CD14-positive monocyte (primary cell): ENCODE measurements around the gene NKD2. TPM values are rescaled to one million over a fixed set of nuclear protein-coding genes. Genes with fewer than 3 reads are reported as not detected.
A peak's percentile ranks its signal among the peaks of the same experiment; 100 is the strongest.

Experiments used
- DNase-seq, 3 donors: peaks; one replicate each; pipeline ENCODE4 v3.0.0-alpha.2; 2011 to 2022
- H2AFZ ChIP-seq: 2 replicates; pipeline ENCODE4 v1.6.0; 2012; ENCODE audit warnings: mild to moderate bottlenecking, low read depth, low read length, inconsistent platforms; ENCODE audit not compliant: insufficient read depth, poor library complexity, severe bottlenecking
- H3K27ac ChIP-seq, 2 donors: 1 replicate in 1 of 2; 2 replicates in 1 of 2; pipeline ENCODE4 v1.5.1; 2012 to 2013; ENCODE audit warnings: low read length in 2 of 2, control low read depth in 1 of 2, inconsistent platforms in 1 of 2, low read depth in 1 of 2, mild to moderate bottlenecking in 1 of 2
- H3K27me3 ChIP-seq, 2 donors: one replicate each; pipeline versions ENCODE4 v1.6.0 to v1.6.1; 2011 to 2013; ENCODE audit warnings: low read length in 2 of 2; ENCODE audit not compliant: control insufficient read depth in 2 of 2, insufficient read depth in 2 of 2
- H3K36me3 ChIP-seq, 2 donors: replicated peaks in 1 of 2; 1 replicate in 1 of 2; 2 replicates in 1 of 2; pipeline versions ENCODE4 v1.5.1 to v1.6.1; 2012 to 2013; ENCODE audit warnings: low read length in 2 of 2, control low read depth in 1 of 2, inconsistent platforms in 1 of 2, mild to moderate bottlenecking in 1 of 2; ENCODE audit not compliant: insufficient read depth in 2 of 2, control insufficient read depth in 1 of 2
- H3K4me1 ChIP-seq, 2 donors: 1 replicate in 1 of 2; 2 replicates in 1 of 2; pipeline versions ENCODE4 v1.5.1 to v1.6.1; 2012 to 2013; ENCODE audit warnings: low read length in 2 of 2, control low read depth in 1 of 2, inconsistent platforms in 1 of 2, mild to moderate bottlenecking in 1 of 2, moderate library complexity in 1 of 2; ENCODE audit not compliant: insufficient read depth in 2 of 2, control insufficient read depth in 1 of 2
- H3K4me2 ChIP-seq: replicated peaks from 2 replicates; pipeline ENCODE3; 2012; ENCODE audit warnings: low read length, moderate library complexity, mild to moderate bottlenecking; ENCODE audit not compliant: poor library complexity, severe bottlenecking; ENCODE audit errors: extremely low read depth
- H3K4me3 ChIP-seq, 3 experiments: fragments of 200-600 bp in 1 of 3; sonication (generic) in 1 of 3; replicated peaks in 1 of 3; 1 replicate in 2 of 3; 2 replicates in 1 of 3; pipeline ENCODE4 v1.5.1; 2011 to 2013; ENCODE audit warnings: low read length in 3 of 3, mild to moderate bottlenecking in 3 of 3, control low read depth in 2 of 3, low read depth in 2 of 3, inconsistent platforms in 1 of 3, moderate library complexity in 1 of 3
- H3K79me2 ChIP-seq: 2 replicates; pipeline ENCODE4 v1.6.0; 2012; ENCODE audit warnings: mild to moderate bottlenecking, control low read depth, inconsistent platforms, low read length, moderate library complexity; ENCODE audit not compliant: insufficient read depth
- H3K9ac ChIP-seq: 2 replicates; pipeline ENCODE4 v1.6.0; 2017; ENCODE audit warnings: low read length, mild to moderate bottlenecking; ENCODE audit not compliant: insufficient read depth, poor library complexity, severe bottlenecking
- H3K9me3 ChIP-seq, 2 donors: replicated peaks in 1 of 2; 1 replicate in 1 of 2; 2 replicates in 1 of 2; pipeline versions ENCODE4 v1.5.1 to v1.6.1; 2012 to 2013; ENCODE audit warnings: low read length in 2 of 2, control low read depth in 1 of 2; ENCODE audit not compliant: control insufficient read depth in 1 of 2, insufficient read depth in 1 of 2
- H4K20me1 ChIP-seq: 2 replicates; pipeline ENCODE4 v1.6.0; 2012; ENCODE audit warnings: mild to moderate bottlenecking, low read length, control low read depth, moderate library complexity; ENCODE audit not compliant: insufficient read depth
- H3K27ac Mint-ChIP-seq, 7 donors: one replicate each; pipeline ENCODE4 v1.8.0; 2020; ENCODE audit warnings: mild to moderate bottlenecking in 7 of 7, mixed read lengths in 7 of 7, moderate library complexity in 6 of 7, inconsistent platforms in 2 of 7
- H3K27me3 Mint-ChIP-seq, 3 donors: one replicate each; pipeline ENCODE4 v1.8.0; 2021 to 2022; ENCODE audit warnings: low read depth in 3 of 3, mild to moderate bottlenecking in 3 of 3, mixed read lengths in 3 of 3, moderate library complexity in 3 of 3, inconsistent platforms in 1 of 3
- H3K36me3 Mint-ChIP-seq, 2 donors: one replicate each; pipeline ENCODE4 v1.8.0; 2020; ENCODE audit warnings: mixed read lengths in 2 of 2, inconsistent platforms in 1 of 2, mild to moderate bottlenecking in 1 of 2
- H3K4me1 Mint-ChIP-seq: one replicate; pipeline ENCODE4 v1.8.0; 2020; ENCODE audit warnings: mild to moderate bottlenecking, mixed read lengths
- H3K4me3 Mint-ChIP-seq, 2 donors: one replicate each; pipeline ENCODE4 v1.8.0; 2020; ENCODE audit warnings: mild to moderate bottlenecking in 2 of 2, mixed read lengths in 2 of 2, moderate library complexity in 1 of 2
- H3K9me3 Mint-ChIP-seq, 7 donors: one replicate each; pipeline ENCODE4 v1.8.0; 2020 to 2022; ENCODE audit warnings: mixed read lengths in 7 of 7, mild to moderate bottlenecking in 6 of 7, moderate library complexity in 6 of 7, inconsistent platforms in 2 of 7
- CTCF ChIP-seq: fragments of 200-600 bp; IDR thresholded peaks from one replicate; pipeline ENCODE4 v1.8.0; 2022; ENCODE audit warnings: antibody characterized with exemption, mild to moderate bottlenecking
- WGBS: methylation state at CpG from one replicate; pipeline ENCODE4 v1.1.5; 2013; ENCODE audit warnings: missing lambda C conversion rate; ENCODE audit not compliant: insufficient coverage; 5-methylcytosine and 5-hydroxymethylcytosine counted together
- intact Hi-C, 2 donors: fragments of 100-400 bp; cut with micrococcal nuclease; formaldehyde crosslinking; loops; one replicate each; pipeline versions ENCODE4 v1.15.0 to v1.15.1; 2023
- polyA plus RNA-seq, 3 donors: library from polyadenylated mRNA; depleted of rRNA in 1 of 3; unstranded in 2 of 3; stranded (reverse) in 1 of 3; fragments of 300-500 nt in 2 of 3; fragments of >200 nt in 1 of 3; fragmentation: Illumina TruSeq in 2 of 3; gene quantifications; 1 replicate in 2 of 3; 2 replicates in 1 of 3; pipeline ENCODE4 v1.2.3, GENCODE V29; 2012 to 2021

The NKD2 gene
- polyA plus RNA-seq, 3 donors, result not detected

DNA sequence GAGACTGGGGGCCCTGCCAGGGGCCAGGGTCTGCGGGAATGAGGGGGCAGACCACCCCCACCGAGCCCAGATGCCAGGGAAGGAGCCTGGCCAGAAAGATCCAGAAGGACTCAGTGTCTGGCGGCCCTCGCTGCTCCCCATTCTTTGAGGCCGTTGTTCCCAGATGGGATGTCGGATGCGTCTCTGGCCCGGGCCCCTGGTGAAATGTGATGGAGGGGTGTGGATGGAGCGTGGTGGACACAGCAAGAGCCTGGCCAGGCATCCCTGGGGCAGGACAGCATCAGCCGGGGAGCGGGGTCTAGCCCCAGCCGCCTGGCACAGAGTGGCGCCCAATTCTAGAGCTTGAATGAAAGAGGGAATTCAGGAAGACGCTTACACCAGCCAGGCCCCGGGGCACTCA lies 46.2 kb upstream of the NKD2 start:
- H3K36me3 ChIP-seq, result no peaks in the 10 kb centered on the region
- Mint-ChIP-seq H3K4me1 (peaks cover 3% of the 10 kb centered on the region), H3K36me3 (no peaks in the 10 kb centered on the region), H3K27ac (peak overlapping the region in 1 of 7 donors; percentile 12), H3K27me3 (peaks cover 6 to 20% (median 9%) of the 10 kb centered on the region in 3 donors), H3K4me3 (no peak overlapping the region), H3K9me3 (no peaks in the 10 kb centered on the region)
- DNase-seq, result no peak
- WGBS, result 91% methylated on average over 13 of the region's 15 CpGs
- no peaks in the 10 kb centered on the region for H3K9me3 ChIP-seq
- no peak overlapping the region for H3K9ac ChIP-seq
- H3K27ac ChIP-seq, result no peak overlapping the region
- no peak overlapping the region for H3K4me3 ChIP-seq
- no peaks in the 10 kb centered on the region for H3K79me2 ChIP-seq
- no peak overlapping the region for H2AFZ ChIP-seq
- intact Hi-C loops, result no loop called here
- no peaks in the 10 kb centered on the region for H3K4me1 ChIP-seq
- H4K20me1 ChIP-seq, result no peaks in the 10 kb centered on the region
- peaks cover 0 to 2% of the 10 kb centered on the region in 2 donors for H3K27me3 ChIP-seq
- no peak overlapping the region for H3K4me2 ChIP-seq
- no peak for TF ChIP-seq CTCF

DNA sequence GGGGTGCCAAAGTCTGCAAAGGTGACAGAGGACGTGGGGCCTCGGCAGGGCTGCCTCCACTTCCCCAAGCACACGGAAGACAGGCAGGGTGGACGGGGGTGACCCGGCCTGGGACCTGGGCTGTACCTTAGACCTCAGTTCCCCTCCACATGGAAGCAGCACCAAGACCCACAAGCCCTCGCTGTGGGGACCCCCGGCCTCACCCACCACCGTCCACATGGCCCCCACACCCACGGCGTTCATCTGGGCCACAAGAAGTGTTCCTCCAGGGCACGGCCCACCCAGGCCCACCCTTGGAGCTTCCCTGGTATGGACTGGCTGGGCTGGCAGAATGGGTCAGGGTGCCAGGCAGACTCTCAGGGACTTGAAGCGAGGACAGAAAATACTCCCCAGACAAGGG lies 45.8 kb upstream of the NKD2 start:
- peaks cover 6 to 23% (median 13%) of the 10 kb centered on the region in 3 donors for H3K27me3 Mint-ChIP-seq
- no peak for TF ChIP-seq CTCF
- no peaks in the 10 kb centered on the region for H3K79me2 ChIP-seq
- H3K36me3 ChIP-seq, result no peaks in the 10 kb centered on the region
- DNase-seq, result no peak
- no peak overlapping the region for H3K4me3 Mint-ChIP-seq
- no peak overlapping the region for H3K4me2 ChIP-seq
- H3K27ac ChIP-seq, result no peak overlapping the region
- no peaks in the 10 kb centered on the region for H4K20me1 ChIP-seq
- WGBS, result 96% methylated on average over 9 of the region's 12 CpGs
- H3K9me3 ChIP-seq, result no peaks in the 10 kb centered on the region
- no peaks in the 10 kb centered on the region for H3K27me3 ChIP-seq
- H3K9ac ChIP-seq, result no peak overlapping the region
- H3K4me1 Mint-ChIP-seq, result peaks cover 3% of the 10 kb centered on the region
- H2AFZ ChIP-seq, result no peak overlapping the region
- H3K9me3 Mint-ChIP-seq, result no peaks in the 10 kb centered on the region
- intact Hi-C loops, result no loop called here
- no peaks in the 10 kb centered on the region for H3K36me3 Mint-ChIP-seq
- H3K4me1 ChIP-seq, result no peaks in the 10 kb centered on the region
- H3K4me3 ChIP-seq, result no peak overlapping the region
- H3K27ac Mint-ChIP-seq, result peak overlapping the region in 1 of 7 donors; percentile 12
